HCT116 (cell line): ENCODE measurements around the gene KAZN. TPM values are rescaled to one million over a fixed set of nuclear protein-coding genes. Genes with fewer than 3 reads are reported as not detected.

Source experiments
- ATAC-seq: fragments of 200-7000 bp; cut with Tn5 transposase; 2 replicates; pipeline ENCODE4 v1.9.1; 2020; ENCODE audit warnings: mild to moderate bottlenecking, moderate library complexity
- BruUV-seq: library from RNA; stranded (reverse); fragments of 400-500 nt; replicated peaks from 2 replicates; lab custom pipeline; 2021; lab: Mats Ljungman, UMichigan
- CTCF ChIA-PET: fragments of 300-600 bp; sonication (Branson Sonifier 250); formaldehyde crosslinking; loops from one replicate; lab custom pipeline; 2021; ENCODE audit warnings: antibody characterized with exemption; lab: Charles Lee
- POLR2A ChIA-PET: fragments of 300-600, 350-600 bp; sonication (Branson Sonifier 250); formaldehyde crosslinking; loops from one replicate; lab custom pipeline; 2021; ENCODE audit warnings: antibody characterized with exemption; lab: Charles Lee
- RAD21 ChIA-PET, 2 experiments: fragments of 300-600 bp; sonication (Branson Sonifier 250); formaldehyde crosslinking; loops; one replicate each; lab custom pipeline; 2023; ENCODE audit warnings: low total read pairs in 2 of 2; ENCODE audit not compliant: uncharacterized antibody in 2 of 2, unreplicated experiment in 2 of 2, low non-redundant PET in 1 of 2; lab: Charles Lee
- DNase-seq: peaks from one replicate; pipeline ENCODE4 v3.0.0-alpha.2; 2010; ENCODE audit warnings: low read depth, low spot score
- H2AFZ ChIP-seq: fragments of 200-600 bp; shearing (Covaris generic), sonication (generic); 2 replicates; pipeline ENCODE4 v1.6.1; 2017; ENCODE audit warnings: low read depth, mixed run types, mixed read lengths, antibody characterized with exemption, low read length; ENCODE audit not compliant: poor library complexity, severe bottlenecking
- H3K27ac ChIP-seq: 2 replicates; pipeline ENCODE4 v1.5.1; 2012; ENCODE audit warnings: low read depth, low read length
- H3K27me3 ChIP-seq: fragments of 200-600 bp; sonication (generic); 2 replicates; pipeline ENCODE4 v1.6.1; 2016; ENCODE audit warnings: mixed run types, low read length, mixed read lengths; ENCODE audit not compliant: insufficient read depth
- H3K36me3 ChIP-seq, 2 experiments: fragments of 200-500 bp in 1 of 2; fragments of 200-600 bp in 1 of 2; sonication (Bioruptor generic) in 1 of 2; sonication (generic) in 1 of 2; 2 replicates each; pipeline versions ENCODE4 v1.5.1 to v1.6.1; 2014 to 2016; ENCODE audit warnings: low read length in 2 of 2, inconsistent platforms in 1 of 2, mixed read lengths in 1 of 2, mixed run types in 1 of 2; ENCODE audit not compliant: insufficient read depth in 2 of 2, control insufficient read depth in 1 of 2
- H3K4me1 ChIP-seq, 2 experiments: fragments of 200-600 bp in 1 of 2; sonication (generic) in 1 of 2; 2 replicates each; pipeline versions ENCODE4 v1.5.1 to v1.6.1; 2012 to 2017; ENCODE audit warnings: low read length in 2 of 2, inconsistent platforms in 1 of 2, mild to moderate bottlenecking in 1 of 2, mixed read lengths in 1 of 2, mixed run types in 1 of 2, moderate library complexity in 1 of 2; ENCODE audit not compliant: insufficient read depth in 2 of 2, control insufficient read depth in 1 of 2
- H3K4me2 ChIP-seq: fragments of 200-600 bp; sonication (generic); 2 replicates; pipeline ENCODE4 v1.6.1; 2017; ENCODE audit warnings: mixed run types, low read length, mixed read lengths
- H3K4me3 ChIP-seq, 2 experiments: fragments of 200-600 bp in 1 of 2; sonication (generic) in 1 of 2; replicated peaks in 1 of 2; 2 replicates each; pipeline ENCODE4 v1.5.1; 2011 to 2016; ENCODE audit warnings: low read length in 2 of 2, control low read depth in 1 of 2, low read depth in 1 of 2, mild to moderate bottlenecking in 1 of 2, mixed read lengths in 1 of 2, mixed run types in 1 of 2
- H3K79me2 ChIP-seq: fragments of 200-600 bp; sonication (generic); 2 replicates; pipeline ENCODE4 v1.6.1; 2017; ENCODE audit warnings: mild to moderate bottlenecking, mixed run types, low read length, moderate library complexity, mixed read lengths; ENCODE audit not compliant: insufficient read depth
- H3K9ac ChIP-seq: fragments of 200-600 bp; sonication (generic); 2 replicates; pipeline ENCODE4 v1.6.1; 2016; ENCODE audit warnings: low read length, mixed read lengths
- H3K9me2 ChIP-seq: fragments of 200-600 bp; sonication (generic), shearing (Covaris generic); 2 replicates; pipeline ENCODE4 v1.6.1; 2017; ENCODE audit warnings: mixed run types, mild to moderate bottlenecking, moderate library complexity; ENCODE audit not compliant: insufficient read depth
- H3K9me3 ChIP-seq, 2 experiments: fragments of 200-500 bp in 1 of 2; fragments of 200-600 bp in 1 of 2; sonication (Bioruptor generic) in 1 of 2; sonication (generic) in 1 of 2; 2 replicates each; pipeline ENCODE4 v1.6.1; 2014 to 2017; ENCODE audit warnings: low read length in 2 of 2, mixed read lengths in 2 of 2, inconsistent platforms in 1 of 2, low read depth in 1 of 2, mild to moderate bottlenecking in 1 of 2, mixed run types in 1 of 2, moderate library complexity in 1 of 2; ENCODE audit not compliant: control insufficient read depth in 1 of 2, insufficient read depth in 1 of 2
- H4K20me1 ChIP-seq: fragments of 200-600 bp; sonication (generic), shearing (Covaris generic); 2 replicates; pipeline ENCODE4 v1.6.1; 2017; ENCODE audit warnings: mixed run types, mild to moderate bottlenecking, moderate library complexity; ENCODE audit not compliant: insufficient read depth
- ATF3 ChIP-seq: IDR thresholded peaks from 2 replicates; pipeline ENCODE4 v1.6.1; 2012
- CEBPB ChIP-seq: IDR thresholded peaks from 2 replicates; pipeline ENCODE4 v1.6.1; 2012; ENCODE audit warnings: low read depth
- EGR1 ChIP-seq: IDR thresholded peaks from 2 replicates; pipeline ENCODE4 v1.6.1; 2012; ENCODE audit warnings: low read depth
- ELF1 ChIP-seq: IDR thresholded peaks from 2 replicates; pipeline ENCODE4 v1.6.1; 2012; ENCODE audit warnings: low read depth, borderline replicate concordance
- EZH2phosphoT487 ChIP-seq: fragments of 200-600 bp; IDR thresholded peaks from 2 replicates; pipeline ENCODE4 v1.6.1; 2018; ENCODE audit warnings: antibody characterized with exemption, borderline replicate concordance
- FOSL1 ChIP-seq: IDR thresholded peaks from 2 replicates; pipeline ENCODE4 v1.6.1; 2012; ENCODE audit warnings: low read depth
- JUND ChIP-seq: IDR thresholded peaks from 2 replicates; pipeline ENCODE4 v1.6.1; 2012
- POLR2A ChIP-seq: IDR thresholded peaks from 2 replicates; pipeline ENCODE4 v1.7.0; 2011; ENCODE audit warnings: borderline replicate concordance; ENCODE audit not compliant: insufficient read depth, insufficient read length; ENCODE audit errors: extremely low read depth
- POLR2AphosphoS5 ChIP-seq: IDR thresholded peaks from 2 replicates; pipeline ENCODE4 v1.6.1; 2011; ENCODE audit warnings: mild to moderate bottlenecking, low read depth, low read length, moderate library complexity
- RAD21 ChIP-seq: IDR thresholded peaks from 2 replicates; pipeline ENCODE4 v1.6.1; 2012; ENCODE audit warnings: low read depth, mild to moderate bottlenecking
- SP1 ChIP-seq: IDR thresholded peaks from 2 replicates; pipeline ENCODE4 v1.6.1; 2012; ENCODE audit warnings: low read depth
- SRF ChIP-seq: IDR thresholded peaks from 2 replicates; pipeline ENCODE4 v1.6.1; 2012; ENCODE audit warnings: low read depth
- TCF7L2 ChIP-seq: IDR thresholded peaks from 2 replicates; pipeline ENCODE4 v1.7.0; 2011; ENCODE audit warnings: borderline replicate concordance, inconsistent platforms; ENCODE audit not compliant: insufficient read depth, insufficient read length; ENCODE audit errors: extremely low read depth
- YY1 ChIP-seq: IDR thresholded peaks from 2 replicates; pipeline ENCODE4 v1.6.1; 2011; ENCODE audit warnings: low read length, low read depth, moderate library complexity, mild to moderate bottlenecking; ENCODE audit not compliant: insufficient replicate concordance; ENCODE audit errors: extremely low read depth
- ZBTB33 ChIP-seq: IDR thresholded peaks from 2 replicates; pipeline ENCODE4 v1.6.1; 2011; ENCODE audit warnings: mild to moderate bottlenecking, low read length, moderate library complexity; ENCODE audit not compliant: insufficient replicate concordance; ENCODE audit errors: extremely low read depth
- ZNF274 ChIP-seq: fragments of 200-500 bp; sonication (Bioruptor generic); IDR thresholded peaks from 2 replicates; pipeline ENCODE4 v1.6.1; 2014; ENCODE audit warnings: mild to moderate bottlenecking, low read depth, low read length, inconsistent platforms
- intact Hi-C: fragments of 100-400 bp; cut with micrococcal nuclease; formaldehyde crosslinking; loops from 2 replicates; pipeline ENCODE4 v1.10.0; 2022
- total RNA-seq: library from RNA; stranded (reverse); gene quantifications from one replicate; pipeline ENCODE4 v1.2.1, GENCODE V29; 2021; ENCODE audit not compliant: unreplicated experiment
- TF ChIP-seq, protein P1 (sequence below): IDR thresholded peaks from 2 replicates; pipeline ENCODE4 v1.6.1; 2012; ENCODE audit warnings: low read depth
- TF ChIP-seq, protein P2 (sequence below): IDR thresholded peaks from 2 replicates; pipeline ENCODE4 v1.6.1; 2012
- TF ChIP-seq, protein P3 (sequence below), 3 experiments: fragments of 200-600 bp in 1 of 3; sonication (generic) in 1 of 3; IDR thresholded peaks in 2 of 3; conservative IDR thresholded peaks in 1 of 3; 2 replicates each; pipeline ENCODE4 v1.5.1; 2012 to 2017; ENCODE audit warnings: low read depth in 2 of 3, low read length in 2 of 3, antibody characterized with exemption in 1 of 3, borderline replicate concordance in 1 of 3, control low read depth in 1 of 3, mild to moderate bottlenecking in 1 of 3, mixed read lengths in 1 of 3, mixed run types in 1 of 3, moderate library complexity in 1 of 3; ENCODE audit not compliant: insufficient read depth in 1 of 3

Gene KAZN
- total RNA-seq, 1 experiment from 2014 or later: 13.4 TPM

- ChIA-PET CTCF (no interaction called here), RAD21 (no interaction called here)
- Histone ChIP-seq H3K9me3 (no peaks in the 10 kb centered on the region), H3K79me2 (no peaks in the 10 kb centered on the region), H4K20me1 (no peaks in the 10 kb centered on the region), H2AFZ (no peak overlapping the region), H3K4me3 (no peak overlapping the region), H3K9me2 (no peaks in the 10 kb centered on the region; the same call in 1 of the 2 replicates), H3K9ac (no peak overlapping the region), H3K27ac (no peak overlapping the region), H3K4me2 (no peak overlapping the region), H3K27me3 (peaks cover 39% of the 10 kb centered on the region; the same call in 1 of the 2 replicates), H3K4me1 (no peaks in the 10 kb centered on the region)
- ATAC-seq: no peak
- no TSS peak for BruUV-seq
- no peak for TF ChIP-seq POLR2A
- TF ChIP-seq EGR1: no peak
- no peak for TF ChIP-seq CEBPB
- no peak for TF ChIP-seq YY1
- TF ChIP-seq, protein P1, sequence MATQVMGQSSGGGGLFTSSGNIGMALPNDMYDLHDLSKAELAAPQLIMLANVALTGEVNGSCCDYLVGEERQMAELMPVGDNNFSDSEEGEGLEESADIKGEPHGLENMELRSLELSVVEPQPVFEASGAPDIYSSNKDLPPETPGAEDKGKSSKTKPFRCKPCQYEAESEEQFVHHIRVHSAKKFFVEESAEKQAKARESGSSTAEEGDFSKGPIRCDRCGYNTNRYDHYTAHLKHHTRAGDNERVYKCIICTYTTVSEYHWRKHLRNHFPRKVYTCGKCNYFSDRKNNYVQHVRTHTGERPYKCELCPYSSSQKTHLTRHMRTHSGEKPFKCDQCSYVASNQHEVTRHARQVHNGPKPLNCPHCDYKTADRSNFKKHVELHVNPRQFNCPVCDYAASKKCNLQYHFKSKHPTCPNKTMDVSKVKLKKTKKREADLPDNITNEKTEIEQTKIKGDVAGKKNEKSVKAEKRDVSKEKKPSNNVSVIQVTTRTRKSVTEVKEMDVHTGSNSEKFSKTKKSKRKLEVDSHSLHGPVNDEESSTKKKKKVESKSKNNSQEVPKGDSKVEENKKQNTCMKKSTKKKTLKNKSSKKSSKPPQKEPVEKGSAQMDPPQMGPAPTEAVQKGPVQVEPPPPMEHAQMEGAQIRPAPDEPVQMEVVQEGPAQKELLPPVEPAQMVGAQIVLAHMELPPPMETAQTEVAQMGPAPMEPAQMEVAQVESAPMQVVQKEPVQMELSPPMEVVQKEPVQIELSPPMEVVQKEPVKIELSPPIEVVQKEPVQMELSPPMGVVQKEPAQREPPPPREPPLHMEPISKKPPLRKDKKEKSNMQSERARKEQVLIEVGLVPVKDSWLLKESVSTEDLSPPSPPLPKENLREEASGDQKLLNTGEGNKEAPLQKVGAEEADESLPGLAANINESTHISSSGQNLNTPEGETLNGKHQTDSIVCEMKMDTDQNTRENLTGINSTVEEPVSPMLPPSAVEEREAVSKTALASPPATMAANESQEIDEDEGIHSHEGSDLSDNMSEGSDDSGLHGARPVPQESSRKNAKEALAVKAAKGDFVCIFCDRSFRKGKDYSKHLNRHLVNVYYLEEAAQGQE: no peak
- TF ChIP-seq ZNF274: no peak
- TF ChIP-seq ATF3: no peak
- no peak for TF ChIP-seq SP1
- no peak for TF ChIP-seq TCF7L2
- TF ChIP-seq ZBTB33: no peak
- TF ChIP-seq ELF1: no peak
- TF ChIP-seq JUND: no peak
- no peak for TF ChIP-seq FOSL1
- TF ChIP-seq POLR2AphosphoS5: no peak
- TF ChIP-seq RAD21: no peak
- TF ChIP-seq, protein P2, sequence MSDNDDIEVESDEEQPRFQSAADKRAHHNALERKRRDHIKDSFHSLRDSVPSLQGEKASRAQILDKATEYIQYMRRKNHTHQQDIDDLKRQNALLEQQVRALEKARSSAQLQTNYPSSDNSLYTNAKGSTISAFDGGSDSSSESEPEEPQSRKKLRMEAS: no peak
- TF ChIP-seq, protein P3, sequence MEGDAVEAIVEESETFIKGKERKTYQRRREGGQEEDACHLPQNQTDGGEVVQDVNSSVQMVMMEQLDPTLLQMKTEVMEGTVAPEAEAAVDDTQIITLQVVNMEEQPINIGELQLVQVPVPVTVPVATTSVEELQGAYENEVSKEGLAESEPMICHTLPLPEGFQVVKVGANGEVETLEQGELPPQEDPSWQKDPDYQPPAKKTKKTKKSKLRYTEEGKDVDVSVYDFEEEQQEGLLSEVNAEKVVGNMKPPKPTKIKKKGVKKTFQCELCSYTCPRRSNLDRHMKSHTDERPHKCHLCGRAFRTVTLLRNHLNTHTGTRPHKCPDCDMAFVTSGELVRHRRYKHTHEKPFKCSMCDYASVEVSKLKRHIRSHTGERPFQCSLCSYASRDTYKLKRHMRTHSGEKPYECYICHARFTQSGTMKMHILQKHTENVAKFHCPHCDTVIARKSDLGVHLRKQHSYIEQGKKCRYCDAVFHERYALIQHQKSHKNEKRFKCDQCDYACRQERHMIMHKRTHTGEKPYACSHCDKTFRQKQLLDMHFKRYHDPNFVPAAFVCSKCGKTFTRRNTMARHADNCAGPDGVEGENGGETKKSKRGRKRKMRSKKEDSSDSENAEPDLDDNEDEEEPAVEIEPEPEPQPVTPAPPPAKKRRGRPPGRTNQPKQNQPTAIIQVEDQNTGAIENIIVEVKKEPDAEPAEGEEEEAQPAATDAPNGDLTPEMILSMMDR (IDR thresholded peaks at IDR 0.05 in 2 of 3, conservative IDR thresholded peaks at IDR 0.05 in 1 of 3; ENCODE audit: borderline replicate concordance in 1 of 3, insufficient read depth in 1 of 3, low read depth in 2 of 3, low read length in 2 of 3): no peak
- no peak for TF ChIP-seq EZH2phosphoT487
- no peak for TF ChIP-seq SRF
- TF ChIP-seq, all 23 proteins: peak for 0
- no peaks in the 10 kb centered on the region for H3K36me3 ChIP-seq
- POLR2A ChIA-PET: no interaction called here
- no peak for DNase-seq
- intact Hi-C loops: no loop called here
These were observed 270.7 kb downstream of the KAZN start for GRCh38 chr1:14869187-14869586.
